ENCODE measurements around the gene ZCWPW1.

- peak in 4 of 6 experiments; percentile 39 to 48 (median 44) for TF ChIP-seq CTCF (IDR thresholded peaks at IDR 0.05)
- no peak for TF ChIP-seq POLR2A (IDR thresholded peaks at IDR 0.05)
Observed at GRCh38 chr7:100465702-100466311, 37.3 kb upstream of the ZCWPW1 start.

Data from Peyer's patch (tissue), 4 donors.